Bronchial epithelial cell (primary cell): ENCODE measurements around the gene DGKI. TPM values are rescaled to one million over a fixed set of nuclear protein-coding genes. Genes with fewer than 3 reads are reported as not detected.

Source experiments
- DNase-seq: peaks from one replicate; pipeline ENCODE4 v3.0.0-alpha.2; 2010; ENCODE audit warnings: low read depth
- FAIRE-seq: peaks from 2 replicates; lab custom pipeline; 2011; peaks lifted over from hg19 to GRCh38; lab: Jason Lieb, UNC
- H3K27me3 ChIP-seq: 2 replicates; pipeline ENCODE4 v1.5.1; 2011; ENCODE audit warnings: low read length; ENCODE audit not compliant: control insufficient read depth, insufficient read depth
- H3K36me3 ChIP-seq: 2 replicates; pipeline ENCODE4 v1.5.1; 2011; ENCODE audit warnings: low read length; ENCODE audit not compliant: control insufficient read depth, insufficient read depth
- H3K4me3 ChIP-seq: 2 replicates; pipeline ENCODE4 v1.5.1; 2011; ENCODE audit warnings: mild to moderate bottlenecking, low read depth, low read length, control low read depth
- CTCF ChIP-seq: IDR thresholded peaks from 2 replicates; pipeline ENCODE4 v1.5.1; 2011; ENCODE audit warnings: mild to moderate bottlenecking, moderate library complexity, low read length, control low read depth, inconsistent platforms; ENCODE audit not compliant: insufficient read depth, severe bottlenecking
- total RNA-seq: library from RNA; depleted of rRNA; stranded (reverse); fragments of >200 nt; gene quantifications from 2 replicates; pipeline ENCODE4 v1.2.1, GENCODE V29; 2014

The DGKI gene
- total RNA-seq, 1 donor from 2014 or later = under 0.01 TPM

DNA sequence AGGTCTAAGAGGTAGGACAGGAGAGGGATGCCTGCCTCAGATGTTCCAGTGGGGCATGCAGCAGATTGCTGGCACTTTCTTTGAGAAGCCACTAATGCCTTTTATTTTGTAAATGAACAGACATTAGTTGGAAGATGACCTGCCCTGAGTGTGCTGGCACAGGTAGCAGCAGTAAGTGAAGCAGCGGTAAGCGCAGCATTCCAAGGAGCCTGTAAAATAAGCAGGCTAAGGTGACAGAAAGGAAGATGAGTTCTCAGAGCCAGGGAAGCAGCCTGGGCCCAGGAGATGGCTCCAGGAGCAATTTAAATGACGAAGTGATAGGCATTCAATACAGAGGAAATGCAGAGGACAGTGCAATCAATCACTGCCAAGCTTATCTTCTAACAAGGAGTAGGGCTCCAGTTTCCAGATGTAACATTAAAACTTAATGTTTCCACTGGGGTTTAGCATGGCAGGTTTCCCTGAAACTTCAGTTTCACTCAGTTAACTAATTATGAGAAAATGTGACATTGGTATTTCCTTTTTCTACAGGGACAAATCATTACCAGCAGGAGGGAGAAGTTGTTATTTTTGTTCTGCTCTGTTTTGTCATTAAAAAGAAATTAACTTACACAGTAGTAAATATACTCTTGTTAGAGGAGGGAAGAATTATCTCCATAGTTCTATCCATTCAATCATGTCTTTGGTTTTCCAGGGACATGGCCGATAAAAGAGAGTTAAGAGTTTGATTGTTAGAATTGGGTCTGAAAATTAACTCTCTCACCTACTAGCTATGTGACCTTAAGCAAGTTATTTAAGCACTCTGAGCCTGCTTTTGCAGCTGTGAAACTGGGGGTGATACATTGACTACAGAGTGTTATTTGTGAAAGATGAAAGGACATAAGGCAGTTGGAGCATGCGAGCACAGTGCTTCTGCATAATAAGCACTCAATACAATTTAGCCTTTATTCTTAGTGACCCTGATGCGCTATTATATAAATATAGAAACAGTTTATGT is 406.6 kb downstream of the DGKI start:
- no peak for TF ChIP-seq CTCF

DNA sequence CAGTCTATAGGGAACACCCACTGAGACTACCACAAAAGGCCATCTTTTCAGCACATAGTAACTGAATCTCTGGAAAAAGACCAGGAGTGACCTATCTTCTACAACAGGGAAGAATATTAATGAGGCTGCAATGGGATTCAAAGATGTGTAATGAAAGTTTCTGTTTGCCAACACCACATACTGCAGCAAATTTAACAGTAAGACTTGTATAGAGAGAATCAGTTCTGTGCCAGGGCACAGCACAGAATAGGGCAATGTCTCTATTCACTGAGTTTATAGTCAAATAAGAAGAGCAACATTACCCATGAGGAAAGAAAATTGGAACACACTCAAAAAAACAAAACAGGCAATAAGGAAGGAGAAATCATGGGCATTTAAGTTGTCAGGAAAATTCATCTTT is 411.8 kb downstream of the DGKI start:
- Histone ChIP-seq H3K27me3 (no peaks in the 10 kb centered on the region), H3K36me3 (no peaks in the 10 kb centered on the region), H3K4me3 (no peak overlapping the region)
- no peak for DNase-seq
- TF ChIP-seq CTCF = no peak
- FAIRE-seq = no peak

More for the DNA sequence above, 406.6 kb downstream of the DGKI start:
- Histone ChIP-seq H3K36me3 (no peaks in the 10 kb centered on the region), H3K27me3 (peaks cover under 1% of the 10 kb centered on the region), H3K4me3 (no peak overlapping the region)
- DNase-seq = no peak
- no peak for FAIRE-seq

- TF ChIP-seq CTCF = no peak
- Histone ChIP-seq H3K36me3 (no peaks in the 10 kb centered on the region), H3K27me3 (no peaks in the 10 kb centered on the region), H3K4me3 (no peak overlapping the region)
- FAIRE-seq (no peak), DNase-seq (no peak)
Observed at GRCh38 chr7:137434530-137434929, 412.2 kb downstream of the DGKI start.

- no peaks in the 10 kb centered on the region for H3K27me3 ChIP-seq
- DNase-seq (no peak), FAIRE-seq (no peak)
- H3K36me3 ChIP-seq = no peaks in the 10 kb centered on the region
- TF ChIP-seq CTCF = no peak
- H3K4me3 ChIP-seq = no peak overlapping the region
Observed at GRCh38 chr7:137423321-137423720, 423.5 kb downstream of the DGKI start.

- FAIRE-seq = no peak
- DNase-seq = no peak
- no peaks in the 10 kb centered on the region for H3K36me3 ChIP-seq
- H3K4me3 ChIP-seq = no peak overlapping the region
- TF ChIP-seq CTCF = no peak
- no peaks in the 10 kb centered on the region for H3K27me3 ChIP-seq
Observed at GRCh38 chr7:137421366-137421765, 425.4 kb downstream of the DGKI start.
